GM19397 (cell line): ENCODE measurements around the gene ARMS2.

Source experiments
- ATAC-seq: cut with Tn5 transposase; IDR thresholded peaks from one replicate; pipeline ENCODE4 v1.9.1; 2021; ENCODE audit warnings: mild to moderate bottlenecking, moderate library complexity; ENCODE audit not compliant: unreplicated experiment

Gene ARMS2, protein sequence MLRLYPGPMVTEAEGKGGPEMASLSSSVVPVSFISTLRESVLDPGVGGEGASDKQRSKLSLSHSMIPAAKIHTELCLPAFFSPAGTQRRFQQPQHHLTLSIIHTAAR

DNA sequence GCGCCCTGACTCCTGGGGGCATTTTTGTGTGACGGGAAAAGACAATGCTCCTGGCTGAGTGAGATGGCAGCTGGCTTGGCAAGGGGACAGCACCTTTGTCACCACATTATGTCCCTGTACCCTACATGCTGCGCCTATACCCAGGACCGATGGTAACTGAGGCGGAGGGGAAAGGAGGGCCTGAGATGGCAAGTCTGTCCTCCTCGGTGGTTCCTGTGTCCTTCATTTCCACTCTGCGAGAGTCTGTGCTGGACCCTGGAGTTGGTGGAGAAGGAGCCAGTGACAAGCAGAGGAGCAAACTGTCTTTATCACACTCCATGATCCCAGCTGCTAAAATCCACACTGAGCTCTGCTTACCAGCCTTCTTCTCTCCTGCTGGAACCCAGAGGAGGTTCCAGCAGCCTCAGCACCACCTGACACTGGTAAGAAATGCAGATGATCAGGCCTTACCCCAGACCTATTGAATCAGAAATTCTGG lies at the start of gene ARMS2:
Gene ARMS2 (plus strand): TSS at position 51 of the 478 bp plus-strand sequence. CDS start 75 bp downstream, at position 126.
- no peak for ATAC-seq

DNA sequence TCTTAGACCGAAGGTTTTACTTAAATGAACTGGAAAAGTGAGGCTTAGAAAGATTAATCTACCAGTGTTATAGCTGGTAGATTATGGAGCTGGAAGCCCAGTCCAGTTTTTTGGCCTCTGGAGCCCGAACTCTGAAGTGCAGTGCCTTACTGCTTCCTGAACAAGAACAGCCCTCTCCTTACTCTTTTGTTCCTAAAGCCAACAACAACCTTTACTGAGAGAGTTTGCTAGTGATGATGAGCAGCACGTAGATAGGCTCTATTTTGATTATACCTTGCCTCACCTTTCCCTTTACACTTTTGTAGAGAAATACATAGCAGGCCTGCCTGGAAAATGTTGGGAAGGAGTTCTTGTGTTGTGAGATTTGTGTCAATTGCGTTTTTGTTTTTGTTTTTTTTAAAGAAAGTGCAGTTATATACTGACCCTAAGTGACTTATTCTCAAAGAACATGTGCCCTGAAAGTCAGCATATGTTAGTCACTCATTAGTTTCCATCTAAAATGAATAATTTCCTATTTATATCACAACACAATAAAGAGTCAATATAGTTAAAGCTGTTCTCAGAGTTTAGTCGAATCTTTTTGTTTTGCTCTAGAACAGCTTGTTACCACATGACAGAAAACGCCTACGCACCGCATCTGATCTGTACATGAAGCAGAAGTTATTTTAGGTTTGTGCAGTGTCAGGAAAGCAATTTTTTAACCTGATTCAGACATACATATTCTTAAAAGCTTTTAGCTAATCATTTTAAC lies 46.9 kb upstream of the ARMS2 start:
- no peak for ATAC-seq

- no peak for ATAC-seq
Measured at GRCh38 chr10:122413327-122413726, 41.1 kb upstream of the ARMS2 start.

DNA sequence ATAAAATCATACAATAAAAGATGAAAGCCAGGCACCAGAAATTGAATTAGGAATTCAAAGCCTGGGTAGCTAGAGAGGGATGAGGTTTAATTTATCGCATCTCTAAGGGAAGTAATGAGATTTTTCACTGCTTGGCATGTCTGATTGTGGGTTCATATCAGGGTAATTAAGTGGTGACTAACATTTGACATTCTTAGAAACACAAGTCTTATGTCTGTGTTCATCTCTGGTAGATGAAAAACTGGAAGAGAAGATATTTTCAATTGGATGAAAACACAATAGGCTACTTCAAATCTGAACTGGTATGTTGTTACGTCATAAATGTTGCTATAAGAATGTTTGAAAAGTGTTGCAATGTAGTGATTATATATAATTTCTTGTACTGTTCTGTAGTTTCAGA lies 36.8 kb upstream of the ARMS2 start:
- no peak for ATAC-seq

- no peak for ATAC-seq
Measured at GRCh38 chr10:122419016-122419415, 35.4 kb upstream of the ARMS2 start.

DNA sequence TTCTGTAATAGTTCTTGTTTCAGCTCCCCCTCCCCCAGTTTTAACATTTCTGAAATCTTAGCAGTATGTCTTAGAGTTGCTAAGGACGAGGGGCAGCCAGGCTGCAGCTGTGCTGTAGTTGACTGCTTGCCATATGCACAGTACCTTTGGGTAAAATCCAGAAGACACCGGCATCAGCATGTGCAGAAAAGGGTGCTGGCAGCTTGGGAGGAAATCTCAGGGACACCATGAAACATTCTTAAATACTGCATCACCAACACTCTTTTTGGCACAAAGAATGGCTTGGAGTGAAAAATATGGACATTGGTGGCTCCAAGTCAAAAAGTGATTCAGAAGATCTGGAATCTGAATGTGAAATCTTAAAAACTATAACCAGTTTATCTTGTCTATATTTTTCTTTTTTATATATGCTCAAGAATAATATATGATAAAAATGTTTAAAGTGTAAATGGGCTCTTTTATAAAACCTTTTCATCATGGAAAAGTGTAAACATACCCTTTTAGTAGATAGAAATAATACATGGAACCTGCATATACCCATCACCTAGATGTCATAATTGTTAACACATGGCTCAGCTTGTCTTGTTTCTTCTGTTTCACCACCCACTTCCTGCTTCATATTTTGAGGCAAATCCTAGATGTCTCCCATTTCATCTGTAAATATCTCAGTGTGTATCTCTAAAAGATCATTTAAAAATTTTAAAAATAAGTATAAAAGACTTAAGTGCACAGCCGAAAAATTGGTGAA lies 34.4 kb upstream of the ARMS2 start:
- ATAC-seq: no peak

DNA sequence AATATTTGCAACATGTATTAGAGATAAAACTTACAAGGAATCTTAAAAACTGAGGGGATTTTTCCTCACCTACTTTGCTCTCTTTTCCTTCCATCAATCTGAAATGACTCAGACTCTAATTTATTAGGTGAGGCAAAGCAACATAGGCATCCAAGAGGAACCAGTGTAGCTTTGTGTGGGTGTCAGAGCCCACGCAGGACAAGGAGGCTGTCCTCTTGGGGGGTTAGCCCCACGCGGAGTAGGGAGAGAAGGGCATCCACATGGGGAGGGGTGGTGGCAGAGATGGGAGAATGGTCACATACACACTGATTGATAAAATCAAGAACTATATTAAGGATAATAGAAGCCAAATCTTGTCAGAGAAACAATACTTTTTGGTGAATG lies 33.8 kb upstream of the ARMS2 start:
- ATAC-seq: no peak

DNA sequence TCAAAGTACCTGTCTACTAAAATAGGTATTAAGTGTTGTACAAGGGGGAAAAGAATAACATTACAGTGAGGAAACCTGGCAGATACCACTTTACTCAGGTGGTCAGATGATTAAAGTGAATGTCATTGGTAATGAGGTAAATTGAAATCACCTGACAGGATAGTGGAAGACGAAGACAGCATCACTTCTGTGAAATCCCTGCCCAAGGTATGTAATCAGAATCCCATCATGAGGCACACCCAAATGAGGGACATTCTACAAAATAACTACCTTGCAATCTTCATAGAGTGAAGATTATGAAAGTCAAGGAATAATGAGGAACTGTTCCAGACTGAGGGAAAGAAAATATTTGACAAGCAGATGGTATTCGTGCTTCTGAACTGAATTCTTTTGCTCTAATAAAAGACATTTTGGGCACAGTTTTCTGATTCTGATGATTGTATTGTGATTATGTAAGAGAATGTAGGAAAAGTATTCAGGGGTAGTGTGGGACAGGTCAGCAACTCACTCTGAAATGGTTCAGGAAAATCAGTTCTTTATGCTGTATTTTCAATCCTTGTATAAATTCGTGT lies 33.3 kb upstream of the ARMS2 start:
- ATAC-seq: no peak

- no peak for ATAC-seq
Measured at GRCh38 chr10:122421742-122422141, 32.7 kb upstream of the ARMS2 start.

DNA sequence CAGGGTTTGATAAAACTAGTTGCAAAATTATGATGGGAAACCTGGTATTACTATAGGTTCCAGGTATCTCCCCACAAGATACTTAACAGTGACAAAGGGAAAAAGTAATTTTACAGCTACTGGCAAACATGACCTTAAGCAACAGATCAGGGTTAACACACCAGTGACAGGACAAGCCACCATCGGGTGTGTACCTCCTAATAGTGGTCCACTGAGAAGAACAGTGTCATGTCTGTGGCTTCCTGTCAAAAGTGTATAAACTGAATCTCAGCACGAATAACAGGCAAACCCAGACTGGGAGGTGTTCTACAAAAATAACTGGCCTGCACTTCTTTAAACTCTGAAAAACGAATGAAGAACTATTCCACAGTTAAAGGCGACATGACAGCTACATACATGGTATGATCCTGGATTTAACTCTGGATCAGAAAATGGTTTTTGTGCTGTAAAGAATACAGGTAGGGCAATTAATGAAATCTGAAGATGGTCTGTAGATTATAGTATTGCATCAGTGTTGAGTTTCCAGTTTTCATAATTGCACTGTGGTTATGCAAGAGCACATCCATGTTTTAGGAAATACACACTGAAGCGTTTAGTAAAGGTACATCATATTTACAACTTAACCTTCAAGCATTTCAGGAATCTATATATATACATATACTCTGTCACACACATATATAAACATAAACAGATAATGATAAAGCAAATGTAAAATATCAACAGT lies 32.0 kb upstream of the ARMS2 start:
- no peak for ATAC-seq

DNA sequence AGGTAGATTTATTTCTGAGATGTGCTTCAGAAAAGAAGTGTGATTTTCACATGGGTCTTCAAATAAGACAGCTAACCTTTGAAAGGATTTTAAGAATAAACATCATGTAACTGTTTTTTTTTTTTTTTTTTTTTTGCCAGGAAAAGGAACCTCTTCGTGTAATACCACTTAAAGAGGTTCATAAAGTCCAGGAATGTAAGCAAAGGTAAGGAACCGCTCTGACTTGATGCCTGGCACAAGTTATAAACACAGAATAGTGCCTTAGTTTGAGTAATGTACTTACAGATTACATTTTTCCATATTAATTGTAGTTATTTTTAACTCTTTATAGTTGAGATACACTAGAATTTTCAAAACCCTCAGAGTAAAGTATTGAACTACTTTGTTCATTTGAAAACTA lies 30.4 kb upstream of the ARMS2 start:
- no peak for ATAC-seq

GRCh38 chr10:122426829-122427228 lies 27.6 kb upstream of the ARMS2 start:
- no peak for ATAC-seq

GRCh38 chr10:122427280-122427679 lies 27.2 kb upstream of the ARMS2 start:
- ATAC-seq: no peak

DNA sequence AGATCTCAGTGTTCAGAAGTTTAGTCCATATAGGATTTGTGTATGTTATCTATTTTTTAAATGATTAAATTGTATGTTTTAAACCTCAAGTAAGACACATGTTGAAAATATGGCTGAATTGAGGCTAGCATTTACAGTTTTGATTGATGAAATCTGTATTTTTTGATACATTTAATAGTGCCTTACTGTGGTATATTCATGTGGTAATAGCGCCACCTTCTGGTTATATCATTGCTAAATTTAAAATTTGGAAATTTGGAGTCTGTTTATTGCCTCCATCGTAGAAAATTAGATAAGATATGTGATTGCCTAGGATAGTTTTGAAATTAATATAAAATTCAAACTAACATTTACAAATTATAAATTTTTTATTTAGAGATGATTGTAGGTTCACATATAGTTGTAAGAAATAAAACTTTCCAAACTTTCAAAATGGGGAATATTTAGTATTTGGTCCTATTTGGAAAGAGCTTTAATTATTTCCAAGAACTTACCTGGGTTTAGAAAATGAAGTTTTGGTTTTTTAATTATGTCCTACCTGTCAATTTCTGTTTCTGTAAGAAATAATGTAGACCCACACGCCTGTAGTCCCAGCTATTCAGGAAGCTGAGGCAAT lies 19.1 kb upstream of the ARMS2 start:
- no peak for ATAC-seq

DNA sequence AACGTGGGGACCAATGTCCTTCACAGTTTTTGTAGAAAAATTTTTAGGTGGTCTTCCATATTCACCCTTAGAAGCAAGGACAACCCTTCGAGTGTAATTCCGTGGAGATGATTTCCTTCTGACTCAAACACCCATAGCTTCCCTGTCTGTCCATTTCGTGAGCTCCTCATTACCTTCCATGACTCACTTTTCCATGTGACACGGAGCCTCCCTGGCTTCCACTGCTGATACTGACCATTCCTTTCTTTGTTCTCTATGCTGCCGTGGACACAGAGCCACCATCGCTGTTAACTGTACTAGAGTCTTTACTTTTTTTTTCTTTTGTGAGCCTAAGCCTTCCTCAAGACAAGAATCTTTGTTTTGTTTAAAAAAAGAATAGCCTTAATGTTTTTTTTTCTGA lies 12.5 kb upstream of the ARMS2 start:
- ATAC-seq: no peak

DNA sequence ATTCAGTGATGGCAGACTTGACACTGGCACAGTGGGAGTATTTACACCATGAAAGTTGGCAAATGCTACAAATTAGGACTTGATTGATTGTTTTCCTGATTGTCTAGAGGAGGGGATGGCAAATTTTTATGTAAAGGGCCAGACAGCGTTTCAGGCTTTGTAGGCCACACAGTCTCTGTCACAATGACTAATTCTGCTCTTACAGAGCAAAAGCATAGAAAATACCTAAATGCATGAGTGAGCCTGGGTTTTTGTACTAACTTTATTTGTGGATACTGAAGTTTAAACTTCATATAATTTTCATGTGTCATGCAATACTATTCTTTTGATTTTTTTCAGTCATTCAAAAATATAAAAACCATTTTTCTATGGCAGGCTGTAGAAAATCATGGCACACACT lies 9.0 kb upstream of the ARMS2 start:
- no peak for ATAC-seq

GRCh38 chr10:122445904-122446303 lies 8.5 kb upstream of the ARMS2 start:
- ATAC-seq: no peak

- no peak for ATAC-seq
Measured at GRCh38 chr10:122446668-122447423, 7.6 kb upstream of the ARMS2 start.

- ATAC-seq: no peak
Measured at GRCh38 chr10:122448600-122448999, 5.9 kb upstream of the ARMS2 start.

GRCh38 chr10:122449153-122449552 lies 5.3 kb upstream of the ARMS2 start:
- ATAC-seq: no peak
